Esophagus squamous epithelium (tissue), 5 donors: ENCODE measurements around the gene SLC22A5. TPM values are rescaled to one million over a fixed set of nuclear protein-coding genes. Genes with fewer than 3 reads are reported as not detected.
"Not testable (repeated sequence)": the region's sequence is repeated elsewhere in the genome, so short reads cannot be mapped to it uniquely, and the experiment has no call there.

Experiments
- DNase-seq: peaks from one replicate; lab custom pipeline; 2025; lab: John Stamatoyannopoulos, UW
- H3K27ac ChIP-seq, 4 donors: fragments of 200-600 bp; sonication (generic); one replicate each; pipeline ENCODE4 v1.5.1; 2016 to 2019; ENCODE audit warnings: mild to moderate bottlenecking in 1 of 4
- H3K27me3 ChIP-seq, 4 donors: fragments of 200-600 bp; sonication (generic); 1 replicate in 3 of 4; 2 replicates in 1 of 4; pipeline versions ENCODE4 v1.5.1 to v1.6.0; 2017 to 2021; ENCODE audit warnings: antibody characterized with exemption in 1 of 4
- H3K36me3 ChIP-seq, 3 donors: fragments of 200-600 bp; sonication (generic); one replicate each; pipeline ENCODE4 v1.5.1; 2016 to 2019
- H3K4me1 ChIP-seq, 3 donors: fragments of 200-600 bp; sonication (generic); one replicate each; pipeline ENCODE4 v1.5.1; 2017 to 2019
- H3K4me3 ChIP-seq, 4 donors: fragments of 200-600 bp; sonication (generic); 1 replicate in 3 of 4; 2 replicates in 1 of 4; pipeline ENCODE4 v1.5.1; 2016 to 2019; ENCODE audit warnings: mild to moderate bottlenecking in 2 of 4, moderate library complexity in 1 of 4
- H3K9me3 ChIP-seq, 3 donors: fragments of 200-600 bp; sonication (generic); one replicate each; pipeline ENCODE4 v1.5.1; 2016 to 2019
- CTCF ChIP-seq, 6 experiments: fragments of 450-650 bp in 4 of 6; fragments of 200-600 bp in 2 of 6; sonication (generic) in 2 of 6; IDR thresholded peaks; one replicate each; pipeline ENCODE4 v1.5.1; 2016 to 2019; ENCODE audit warnings: antibody characterized with exemption in 6 of 6, mild to moderate bottlenecking in 4 of 6, moderate library complexity in 4 of 6
- POLR2A ChIP-seq, 4 donors: fragments of 450-650 bp; IDR thresholded peaks; one replicate each; pipeline ENCODE4 v1.6.1; 2017; ENCODE audit warnings: antibody characterized with exemption in 4 of 4, mild to moderate bottlenecking in 4 of 4, moderate library complexity in 3 of 4
- WGBS, 2 donors: methylation state at CpG; one replicate each; pipeline ENCODE4 v1.1.5; 2018; 5-methylcytosine and 5-hydroxymethylcytosine counted together
- intact Hi-C: fragments of 100-400 bp; cut with DNase I; formaldehyde crosslinking; loops from one replicate; pipeline ENCODE4 v1.15.0; 2022
- total RNA-seq, 4 donors: library from RNA; depleted of rRNA; stranded (reverse); fragments of >200 nt; gene quantifications; one replicate each; pipeline ENCODE4 v1.1.0, GENCODE V29; 2016
- donor health status: DM: yes; HTN: yes; CAD: no.

The SLC22A5 gene
- total RNA-seq, 4 donors from 2014 or later: 7.4 to 15.8 (median 8.3) TPM

GRCh38 chr5:132411304-132412013, 41.9 kb downstream of the SLC22A5 start:
- H3K4me3 ChIP-seq: peak overlapping the region; percentile 64 to 81 (median 68)
- no peak for TF ChIP-seq CTCF (IDR thresholded peaks at IDR 0.05)
- peak in 1 of 4 donors; percentile 14 for TF ChIP-seq POLR2A (IDR thresholded peaks at IDR 0.05)
- H3K9me3 ChIP-seq: no peaks in the 10 kb centered on the region
- H3K4me1 ChIP-seq: peaks cover 16 to 78% (median 50%) of the 10 kb centered on the region in 3 donors
- no peak for DNase-seq
- H3K27ac ChIP-seq: peak overlapping the region; percentile 97 to 100 (median 98)
- no peaks in the 10 kb centered on the region for H3K27me3 ChIP-seq
- H3K36me3 ChIP-seq: no peaks in the 10 kb centered on the region
- intact Hi-C loops: no loop called here
- WGBS, 2 donors: 1 to 8% methylated on average over 9 of the region's 9 CpGs

DNA sequence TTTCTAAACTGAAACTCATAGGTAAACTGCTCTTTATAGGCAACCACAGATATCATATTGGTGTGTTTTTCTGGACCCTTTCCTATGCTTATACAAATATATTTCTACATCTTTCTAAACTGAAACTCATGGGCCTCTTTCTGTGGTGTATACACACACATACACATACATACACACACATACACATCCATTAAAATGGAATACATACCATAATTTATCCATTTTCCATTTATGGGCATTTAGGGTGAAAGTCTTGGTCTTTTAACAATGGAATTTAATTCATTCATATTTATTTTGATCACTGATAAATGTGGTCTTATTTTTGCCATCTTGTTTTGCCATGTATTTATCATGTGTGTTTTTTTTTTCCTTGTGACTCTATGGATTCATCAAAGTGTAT, 44.1 kb downstream of the SLC22A5 start:
- TF ChIP-seq CTCF (IDR thresholded peaks at IDR 0.05) (no peak), POLR2A (IDR thresholded peaks at IDR 0.05) (no peak)
- Histone ChIP-seq H3K27ac (peak overlapping the region in 2 of 4 donors; percentile 98), H3K36me3 (no peaks in the 10 kb centered on the region), H3K4me1 (peaks cover 29 to 94% (median 69%) of the 10 kb centered on the region in 3 donors), H3K4me3 (no peak overlapping the region), H3K27me3 (no peaks in the 10 kb centered on the region), H3K9me3 (no peaks in the 10 kb centered on the region)
- intact Hi-C loops: no loop called here
- no peak for DNase-seq

DNA sequence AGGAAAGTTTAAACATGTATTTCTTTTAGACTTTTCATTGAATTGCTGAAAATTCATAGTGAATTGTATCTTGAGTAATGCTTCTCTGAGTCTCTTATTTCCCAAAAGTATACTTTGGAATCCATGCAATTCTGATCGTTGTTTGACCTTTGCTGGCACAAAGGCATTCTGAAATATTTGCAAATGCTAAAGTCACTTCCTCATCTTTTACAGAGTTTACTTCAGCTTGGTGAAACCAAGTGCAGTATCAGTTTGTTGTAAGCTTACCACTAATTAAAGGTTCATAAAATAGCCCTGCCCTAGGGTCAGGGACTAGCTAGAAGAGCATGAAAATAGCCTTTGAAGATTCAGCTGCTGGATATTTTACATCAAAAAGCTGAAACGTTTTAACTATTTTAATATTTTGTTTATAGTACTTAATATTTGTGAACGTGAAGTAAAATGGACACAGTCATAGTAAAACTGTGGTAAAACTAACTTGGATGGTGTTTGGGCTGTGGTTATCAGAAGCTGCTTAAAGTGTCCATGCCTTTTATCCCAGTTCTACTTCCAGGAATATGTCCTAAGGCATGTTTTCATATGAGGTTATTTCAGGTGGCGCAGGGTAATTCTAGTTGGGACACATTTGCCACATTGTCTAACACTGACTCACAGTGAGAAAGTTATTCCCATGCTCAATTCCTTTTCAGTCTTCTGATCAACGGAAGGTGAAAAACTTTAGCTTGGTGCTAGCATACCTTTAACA, 45.3 kb downstream of the SLC22A5 start:
- H3K27me3 ChIP-seq: no peaks in the 10 kb centered on the region
- H3K36me3 ChIP-seq: no peaks in the 10 kb centered on the region
- peaks cover 32 to 94% (median 68%) of the 10 kb centered on the region in 3 donors for H3K4me1 ChIP-seq
- H3K4me3 ChIP-seq: peak overlapping the region in 1 of 4 donors; percentile 8
- 12 to 17% methylated on average over 5 of the region's 5 CpGs for WGBS, 2 donors
- no peak for DNase-seq
- H3K9me3 ChIP-seq: no peaks in the 10 kb centered on the region
- peak overlapping the region; percentile 65 to 98 (median 88) for H3K27ac ChIP-seq
- intact Hi-C loops: no loop called here
- TF ChIP-seq CTCF (IDR thresholded peaks at IDR 0.05): peak in 1 of 6 experiments; percentile 28
- no peak for TF ChIP-seq POLR2A (IDR thresholded peaks at IDR 0.05)

DNA sequence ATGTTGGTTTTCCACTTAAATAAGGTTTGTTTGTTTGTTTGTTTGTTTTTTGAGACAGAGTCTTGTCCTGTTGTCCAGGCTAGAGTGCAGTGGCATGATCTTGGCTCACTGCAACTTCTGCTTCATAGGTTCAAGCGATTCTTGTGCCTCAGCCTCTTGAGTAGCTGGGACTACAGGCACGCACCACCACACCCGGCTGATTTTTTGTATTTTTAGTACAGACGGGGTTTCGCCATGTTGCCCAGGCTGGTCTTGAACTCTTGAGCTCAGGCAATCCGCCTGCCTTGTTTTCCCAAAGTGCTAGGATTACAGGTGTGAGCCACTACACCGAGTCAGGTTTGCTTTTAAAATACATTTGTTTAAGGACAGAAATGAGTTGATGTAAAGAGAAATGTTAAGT, 46.0 kb downstream of the SLC22A5 start:
- intact Hi-C loops, H3K4me3 ChIP-seq: not testable (repeated sequence)
- WGBS, 2 donors: 51 to 64% methylated on average over 7 of the region's 7 CpGs

GRCh38 chr5:132416306-132417009, 46.9 kb downstream of the SLC22A5 start:
- TF ChIP-seq CTCF (IDR thresholded peaks at IDR 0.05) (no peak), POLR2A (IDR thresholded peaks at IDR 0.05) (no peak)
- WGBS, 2 donors: 42 to 49% methylated on average over 6 of the region's 6 CpGs
- Histone ChIP-seq H3K9me3 (no peaks in the 10 kb centered on the region), H3K27ac (peak overlapping the region; percentile 65 to 98 (median 68)), H3K4me3 (no peak overlapping the region), H3K4me1 (peaks cover 40 to 100% (median 82%) of the 10 kb centered on the region in 3 donors), H3K36me3 (peaks cover 0 to 6% (median 0%) of the 10 kb centered on the region in 3 donors), H3K27me3 (no peaks in the 10 kb centered on the region)
- DNase-seq: no peak
- intact Hi-C loops: no loop called here

More for the DNA sequence above, 46.0 kb downstream of the SLC22A5 start:
- peaks cover 36 to 95% (median 73%) of the 10 kb centered on the region in 3 donors for H3K4me1 ChIP-seq
- not testable (repeated sequence) for H3K36me3 ChIP-seq, DNase-seq, H3K9me3 ChIP-seq, H3K27me3 ChIP-seq
- peak overlapping the region; percentile 65 to 98 (median 88) for H3K27ac ChIP-seq
